HG03460 (cell line): ENCODE measurements around the gene KAZN.
"Not testable (repeated sequence)": the region's sequence is repeated elsewhere in the genome, so short reads cannot be mapped to it uniquely, and the experiment has no call there.

Source experiments
- ATAC-seq: cut with Tn5 transposase; IDR thresholded peaks from one replicate; pipeline ENCODE4 v1.9.1; 2021; ENCODE audit not compliant: unreplicated experiment

Gene KAZN

GRCh38 chr1:15039017-15039648 is 440.6 kb downstream of the KAZN start:
- ATAC-seq = no peak

- no peak for ATAC-seq
Measured at GRCh38 chr1:15039901-15040300, 441.4 kb downstream of the KAZN start.

- ATAC-seq = not testable (repeated sequence)
Measured at GRCh38 chr1:15040685-15041084, 442.2 kb downstream of the KAZN start.

GRCh38 chr1:15042866-15043265 is 444.4 kb downstream of the KAZN start:
- no peak for ATAC-seq

- no peak for ATAC-seq
Measured at GRCh38 chr1:15043934-15044333, 445.4 kb downstream of the KAZN start.

- ATAC-seq = no peak
Measured at GRCh38 chr1:15045123-15045522, 446.6 kb downstream of the KAZN start.

- no peak for ATAC-seq
Measured at GRCh38 chr1:15046487-15047165, 448.1 kb downstream of the KAZN start.

GRCh38 chr1:15047237-15047636 is 448.8 kb downstream of the KAZN start:
- no peak for ATAC-seq

- no peak for ATAC-seq
Measured at GRCh38 chr1:15048437-15048980, 450.0 kb downstream of the KAZN start.

- ATAC-seq = no peak
Measured at GRCh38 chr1:15049067-15049466, 450.6 kb downstream of the KAZN start.

GRCh38 chr1:15051882-15052528 is 453.5 kb downstream of the KAZN start:
- no peak for ATAC-seq

- ATAC-seq = no peak
Measured at GRCh38 chr1:15053153-15053552, 454.7 kb downstream of the KAZN start.

GRCh38 chr1:15055736-15056415 is 457.4 kb downstream of the KAZN start:
- ATAC-seq = no peak

GRCh38 chr1:15056515-15057285 is 458.2 kb downstream of the KAZN start:
- ATAC-seq = no peak

- no peak for ATAC-seq
Measured at GRCh38 chr1:15057834-15058233, 459.3 kb downstream of the KAZN start.

GRCh38 chr1:15058261-15058660 is 459.8 kb downstream of the KAZN start:
- no peak for ATAC-seq

- no peak for ATAC-seq
Measured at GRCh38 chr1:15060104-15060503, 461.6 kb downstream of the KAZN start.

GRCh38 chr1:15062479-15063099 is 464.1 kb downstream of the KAZN start:
- ATAC-seq = no peak

GRCh38 chr1:15063346-15063745 is 464.9 kb downstream of the KAZN start:
- ATAC-seq = no peak

- no peak for ATAC-seq
Measured at GRCh38 chr1:15063783-15064182, 465.3 kb downstream of the KAZN start.
